HUES48 (cell line): ENCODE results near the gene MED9.

Source experiments
- H3K27ac ChIP-seq: one replicate; pipeline ENCODE4 v1.7.0; 2013; ENCODE audit warnings: low read depth, low read length, inconsistent platforms
- H3K27me3 ChIP-seq: 2 replicates; pipeline ENCODE4 v1.6.1; 2013; ENCODE audit warnings: mild to moderate bottlenecking, low read length; ENCODE audit not compliant: control insufficient read depth, insufficient read depth
- H3K36me3 ChIP-seq: 2 replicates; pipeline ENCODE4 v1.6.1; 2013; ENCODE audit warnings: low read length; ENCODE audit not compliant: control insufficient read depth, insufficient read depth
- H3K4me1 ChIP-seq: 2 replicates; pipeline ENCODE4 v1.6.1; 2013; ENCODE audit warnings: mild to moderate bottlenecking, low read length; ENCODE audit not compliant: control insufficient read depth, insufficient read depth
- H3K4me3 ChIP-seq: 2 replicates; pipeline ENCODE4 v1.5.1; 2013; ENCODE audit warnings: mild to moderate bottlenecking, low read depth, low read length
- H3K9ac ChIP-seq: 2 replicates; pipeline ENCODE4 v1.6.1; 2013; ENCODE audit warnings: mild to moderate bottlenecking, low read depth, low read length, moderate library complexity
- H3K9me3 ChIP-seq: 2 replicates; pipeline ENCODE4 v1.6.1; 2013; ENCODE audit warnings: low read length; ENCODE audit not compliant: control insufficient read depth, insufficient read depth

The MED9 gene

DNA sequence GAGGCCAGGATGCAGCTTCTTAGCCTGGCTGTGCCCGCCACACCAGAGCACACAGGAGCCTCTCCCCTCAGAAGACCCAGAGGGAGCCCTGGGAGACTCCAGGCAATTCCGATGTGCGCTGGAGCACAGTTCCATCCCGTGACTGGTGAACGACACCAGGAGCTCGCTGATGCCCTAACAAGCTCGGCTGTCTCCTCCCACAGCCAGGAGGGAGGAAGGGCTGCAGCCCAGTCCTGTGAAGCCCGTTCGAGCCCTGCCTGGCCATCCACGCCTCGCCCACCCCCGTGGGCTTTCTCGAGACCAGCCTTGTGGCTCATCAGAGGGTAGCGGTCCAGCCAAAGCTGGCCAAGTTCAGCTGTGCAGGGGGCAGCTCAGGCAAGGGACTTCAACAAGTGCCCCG is 41.2 kb downstream of the MED9 start:
- Histone ChIP-seq H3K4me1 (peaks cover 22% of the 10 kb centered on the region), H3K9ac (no peak overlapping the region), H3K9me3 (no peaks in the 10 kb centered on the region), H3K36me3 (peaks cover 4% of the 10 kb centered on the region; the same call in 1 of the 2 replicates), H3K27me3 (no peaks in the 10 kb centered on the region), H3K27ac (no peak overlapping the region), H3K4me3 (no peak overlapping the region)

DNA sequence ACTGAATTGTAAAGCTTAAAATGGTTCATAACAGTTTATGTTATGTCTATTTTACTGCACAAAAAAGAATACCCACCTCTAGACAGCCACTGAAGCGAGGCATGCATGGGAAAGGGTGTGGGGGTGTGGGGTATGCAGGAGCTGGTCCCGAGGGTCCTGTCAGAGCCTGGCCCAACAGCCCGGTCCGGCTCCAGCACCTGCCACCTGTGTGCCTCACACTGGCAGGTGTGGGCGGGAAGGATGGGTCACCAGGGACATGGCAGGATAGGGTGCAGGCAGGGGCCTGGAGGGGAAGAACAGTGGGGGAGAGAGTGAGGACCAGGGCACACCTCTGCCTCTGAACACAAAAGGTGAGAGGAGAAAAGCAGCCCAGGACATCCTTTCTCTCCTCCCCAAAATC is 42.2 kb downstream of the MED9 start:
- Histone ChIP-seq H3K4me3 (no peak overlapping the region), H3K36me3 (peaks cover 4% of the 10 kb centered on the region; the same call in 1 of the 2 replicates), H3K27ac (no peak overlapping the region), H3K9me3 (no peaks in the 10 kb centered on the region), H3K4me1 (peaks cover 26% of the 10 kb centered on the region), H3K27me3 (no peaks in the 10 kb centered on the region), H3K9ac (no peak overlapping the region)

DNA sequence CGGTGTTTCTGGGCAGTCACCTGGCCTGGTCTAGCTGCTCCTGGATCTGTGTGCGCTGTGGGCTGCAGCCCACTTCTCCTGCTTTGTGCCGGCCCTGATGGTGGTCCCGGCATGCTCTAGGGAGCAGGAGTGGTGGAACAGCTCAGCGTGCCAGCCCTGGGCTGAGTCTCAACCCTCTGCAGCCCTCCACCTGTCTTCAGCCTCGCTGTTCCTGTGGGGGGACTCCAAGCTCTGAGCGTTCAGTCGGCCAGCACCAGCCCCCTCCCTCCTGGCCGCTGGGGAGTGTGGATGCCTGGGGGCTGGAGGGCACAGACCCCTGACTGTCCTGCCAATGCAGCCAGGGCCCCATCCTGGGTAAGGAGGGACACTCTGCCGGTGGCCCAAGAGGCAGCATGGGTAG is 43.1 kb downstream of the MED9 start:
- Histone ChIP-seq H3K9ac (no peak overlapping the region), H3K27me3 (no peaks in the 10 kb centered on the region), H3K27ac (no peak overlapping the region), H3K9me3 (no peaks in the 10 kb centered on the region), H3K4me1 (peaks cover 21% of the 10 kb centered on the region), H3K36me3 (peaks cover 4% of the 10 kb centered on the region; the same call in 1 of the 2 replicates), H3K4me3 (no peak overlapping the region)

DNA sequence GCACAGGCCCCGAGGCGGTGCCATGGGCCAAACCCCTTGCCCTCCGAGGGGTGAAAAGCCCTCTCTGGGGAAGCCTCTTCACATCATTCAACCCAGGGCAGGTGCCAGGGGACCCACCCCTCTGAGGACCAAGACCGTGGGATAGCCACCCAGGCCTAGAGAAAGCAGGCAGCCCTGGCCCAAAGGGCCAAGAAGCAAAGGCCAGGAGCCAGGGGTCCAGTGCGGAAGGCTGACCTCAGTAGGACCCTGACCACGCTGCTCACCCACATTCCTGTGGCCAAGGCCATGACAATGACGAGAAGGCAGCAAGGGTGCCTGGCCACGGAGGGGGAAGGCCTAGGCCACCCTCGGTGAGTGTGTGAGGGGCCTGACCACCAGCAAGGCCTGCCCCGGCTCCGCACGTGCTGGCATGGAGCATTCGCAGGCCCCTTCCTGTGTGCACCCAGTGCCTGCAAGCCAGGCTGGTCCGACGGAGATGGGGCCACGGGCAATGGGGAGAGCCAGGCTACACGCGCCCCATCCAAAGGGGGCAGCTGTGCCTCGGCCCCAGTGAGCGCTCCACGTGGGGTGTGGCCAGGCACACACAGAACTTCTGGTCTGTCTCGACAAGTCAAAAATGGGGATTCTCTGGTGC is 43.9 kb downstream of the MED9 start:
- H3K36me3 ChIP-seq, result peaks cover 4% of the 10 kb centered on the region; the same call in 1 of the 2 replicates
- H3K4me1 ChIP-seq, result peaks cover 12% of the 10 kb centered on the region
- H3K9ac ChIP-seq, result no peak overlapping the region
- no peaks in the 10 kb centered on the region for H3K27me3 ChIP-seq
- H3K4me3 ChIP-seq, result no peak overlapping the region
- no peak overlapping the region for H3K27ac ChIP-seq
- H3K9me3 ChIP-seq, result no peaks in the 10 kb centered on the region

DNA sequence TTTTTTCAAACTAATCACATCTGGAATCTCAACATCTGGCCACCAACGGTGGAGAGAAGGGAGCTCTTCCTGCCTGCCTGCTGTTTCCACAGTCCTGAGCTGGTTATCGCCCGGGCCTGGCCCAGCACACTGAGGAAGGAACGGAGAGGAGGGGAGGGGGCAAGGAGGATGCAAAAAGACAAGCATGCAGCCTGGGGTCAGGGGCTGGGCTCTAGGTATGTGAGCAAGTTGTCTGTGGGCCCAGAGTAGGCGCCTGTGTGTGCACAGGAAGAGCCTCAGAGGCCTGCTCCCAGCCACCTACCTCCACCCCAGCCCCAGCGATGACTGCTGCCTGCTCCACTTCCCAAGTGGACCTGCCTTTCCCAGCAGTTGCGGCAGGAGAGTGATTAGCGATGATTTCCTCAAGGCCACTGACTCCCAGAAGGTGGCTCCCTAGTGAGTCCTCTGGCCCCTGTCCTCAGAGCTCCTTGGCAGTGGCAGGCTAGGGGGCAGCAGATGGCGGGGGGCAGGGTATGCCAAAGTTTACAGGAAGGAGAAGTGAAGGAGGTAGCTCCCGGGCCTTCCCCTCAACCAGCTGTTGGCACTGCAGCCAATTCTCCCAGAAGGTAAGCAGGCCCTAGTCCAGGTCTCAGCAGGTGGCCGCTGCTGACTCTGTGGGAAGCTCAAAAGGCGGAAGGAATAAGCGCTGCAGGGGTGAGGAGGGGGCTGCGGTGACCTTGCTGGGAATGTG is 46.4 kb downstream of the MED9 start:
- Histone ChIP-seq H3K9ac (no peak overlapping the region), H3K4me1 (peaks cover 10% of the 10 kb centered on the region)

DNA sequence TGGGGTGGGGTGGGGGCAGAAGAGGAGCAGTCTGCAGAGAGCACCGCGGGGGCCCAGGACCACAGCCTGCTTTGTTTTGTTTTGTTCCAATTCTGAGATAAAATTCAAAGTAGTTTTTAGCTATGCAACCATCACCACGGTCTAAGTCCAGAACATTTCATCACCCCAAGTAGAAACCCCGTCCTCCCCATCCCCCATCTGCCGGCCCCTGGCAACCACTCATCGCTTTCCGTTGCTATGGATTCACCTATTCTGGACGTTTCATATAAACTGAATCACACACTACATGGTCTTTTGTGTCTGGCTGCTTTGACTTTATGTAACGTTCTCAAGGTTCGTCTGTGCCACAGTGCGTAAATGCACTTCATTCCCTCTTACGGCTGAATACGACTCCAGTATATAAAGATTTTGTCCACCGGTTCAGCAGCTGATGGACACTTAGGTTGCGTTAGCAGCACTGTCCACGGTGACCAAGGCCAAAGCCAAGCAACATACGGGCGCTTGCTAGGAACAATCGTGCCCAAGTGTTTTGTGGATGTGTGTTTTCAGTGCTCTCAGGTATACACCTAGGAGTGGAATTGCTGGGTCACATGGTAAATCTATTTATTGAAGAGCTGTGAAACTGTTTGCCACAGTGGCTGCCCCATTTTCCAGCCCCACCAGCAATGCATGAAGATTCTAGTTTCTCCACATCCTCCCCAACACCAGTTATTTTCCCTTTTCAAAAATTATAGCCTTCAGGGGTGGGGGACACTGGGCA is 47.1 kb downstream of the MED9 start:
- no peak overlapping the region for H3K4me3 ChIP-seq
- H3K9me3 ChIP-seq, result no peaks in the 10 kb centered on the region
- peaks cover 10% of the 10 kb centered on the region for H3K4me1 ChIP-seq
- H3K27me3 ChIP-seq, result no peaks in the 10 kb centered on the region
- H3K36me3 ChIP-seq, result peaks cover 4% of the 10 kb centered on the region; the same call in 1 of the 2 replicates
- no peak overlapping the region for H3K27ac ChIP-seq
- H3K9ac ChIP-seq, result no peak overlapping the region

More for the DNA sequence above, 46.4 kb downstream of the MED9 start:
- no peaks in the 10 kb centered on the region for H3K27me3 ChIP-seq
- H3K27ac ChIP-seq, result peak overlapping the region; percentile 47
- H3K9me3 ChIP-seq, result no peaks in the 10 kb centered on the region
- H3K4me3 ChIP-seq, result no peak overlapping the region
- H3K36me3 ChIP-seq, result peaks cover 4% of the 10 kb centered on the region; the same call in 1 of the 2 replicates

DNA sequence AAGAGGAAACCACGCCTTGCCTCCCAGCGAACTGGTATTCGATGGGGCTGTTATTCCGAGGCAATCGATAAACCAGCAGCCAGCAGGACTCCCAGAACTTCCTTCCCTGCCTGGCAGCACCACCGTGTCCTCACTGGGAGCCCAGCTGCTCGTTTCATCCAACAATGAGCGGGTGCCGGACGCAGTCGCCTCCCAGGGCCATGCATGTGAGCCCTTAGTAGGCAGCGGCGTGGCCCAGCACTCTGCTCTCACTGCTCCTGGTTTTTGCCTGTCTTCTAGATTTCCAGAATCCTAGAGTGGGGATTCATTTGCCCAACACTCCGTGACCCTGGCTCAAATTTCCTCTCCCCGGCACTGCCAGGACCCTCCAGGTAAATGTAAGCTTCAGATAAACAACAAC is 48.5 kb downstream of the MED9 start:
- Histone ChIP-seq H3K4me3 (no peak overlapping the region), H3K9me3 (no peaks in the 10 kb centered on the region), H3K27me3 (no peaks in the 10 kb centered on the region), H3K27ac (no peak overlapping the region), H3K4me1 (peaks cover 10% of the 10 kb centered on the region), H3K36me3 (peaks cover 4% of the 10 kb centered on the region; the same call in 1 of the 2 replicates), H3K9ac (no peak overlapping the region)

DNA sequence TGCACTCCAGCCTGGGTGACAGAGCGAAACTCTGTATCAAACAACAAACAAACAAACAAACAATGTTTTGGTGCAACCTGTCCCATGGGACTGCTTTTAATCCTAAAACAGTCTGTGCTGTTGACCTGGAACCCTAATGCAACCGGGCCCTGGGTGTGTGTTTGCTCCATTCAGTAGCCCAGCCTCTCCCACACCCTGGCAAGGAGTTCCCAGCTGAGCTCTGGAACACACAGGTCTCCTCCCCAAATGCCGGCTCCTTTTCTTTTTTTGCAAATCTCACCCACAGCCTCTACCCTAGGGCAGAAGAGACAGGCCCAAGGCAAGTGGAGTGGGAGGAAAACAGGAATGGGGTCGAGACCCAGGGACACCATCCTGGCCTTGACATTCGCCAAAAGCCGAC is 49.2 kb downstream of the MED9 start:
- Histone ChIP-seq H3K27ac (no peak overlapping the region), H3K27me3 (no peaks in the 10 kb centered on the region), H3K9ac (no peak overlapping the region), H3K9me3 (no peaks in the 10 kb centered on the region), H3K4me1 (peaks cover 10% of the 10 kb centered on the region), H3K36me3 (peaks cover under 1% of the 10 kb centered on the region; the same call in 1 of the 2 replicates), H3K4me3 (no peak overlapping the region)

DNA sequence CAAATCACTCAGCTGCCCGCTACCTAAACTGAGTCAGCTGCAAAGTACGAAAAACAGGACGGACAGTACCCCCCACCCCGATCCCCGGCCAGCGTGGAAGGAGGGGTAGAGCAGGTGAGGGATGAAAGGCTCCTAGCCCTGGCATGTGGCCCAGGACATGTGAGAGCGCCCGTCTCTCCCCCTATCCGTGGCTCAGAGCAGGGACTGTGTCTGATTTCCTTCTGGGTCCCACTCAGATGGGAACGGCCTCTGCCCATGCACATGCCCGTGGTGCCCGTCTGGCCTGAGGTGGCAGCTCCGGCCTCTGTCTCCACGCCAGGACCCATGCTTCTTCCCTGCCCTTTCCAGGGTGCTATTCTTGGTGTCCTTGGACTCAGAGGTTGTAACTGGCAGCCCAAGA is 49.6 kb downstream of the MED9 start:
- Histone ChIP-seq H3K36me3 (no peaks in the 10 kb centered on the region; the same call in 1 of the 2 replicates), H3K4me1 (peaks cover 10% of the 10 kb centered on the region), H3K9me3 (no peaks in the 10 kb centered on the region), H3K27ac (no peak overlapping the region), H3K27me3 (no peaks in the 10 kb centered on the region), H3K9ac (no peak overlapping the region), H3K4me3 (no peak overlapping the region)

DNA sequence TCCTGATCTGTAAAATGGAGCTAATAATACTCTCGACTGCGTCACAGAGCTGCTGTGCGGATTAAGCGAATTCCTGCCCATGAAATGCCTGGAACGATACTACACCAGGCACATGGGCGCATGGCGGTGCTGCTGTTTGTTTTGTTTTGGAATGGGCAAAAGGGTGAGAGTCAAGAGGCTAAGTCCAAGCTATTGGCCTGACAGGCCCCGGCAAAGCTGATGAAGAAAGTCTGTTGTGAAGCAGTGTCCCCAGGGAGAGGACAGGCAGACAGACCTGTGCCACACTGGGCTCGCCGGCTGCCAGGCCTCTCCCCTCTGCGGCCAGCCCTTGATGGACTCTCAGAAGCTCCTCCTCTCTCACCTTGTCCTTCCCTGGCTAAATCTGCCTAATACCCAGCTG is 50.7 kb downstream of the MED9 start:
- H3K9me3 ChIP-seq, result no peaks in the 10 kb centered on the region
- H3K27ac ChIP-seq, result no peak overlapping the region
- no peaks in the 10 kb centered on the region for H3K27me3 ChIP-seq
- peaks cover 10% of the 10 kb centered on the region for H3K4me1 ChIP-seq
- H3K9ac ChIP-seq, result no peak overlapping the region
- H3K4me3 ChIP-seq, result no peak overlapping the region
- H3K36me3 ChIP-seq, result no peaks in the 10 kb centered on the region
